HepG2 (cell line): ENCODE measurements around the gene ALCAM. TPM values are rescaled to one million over a fixed set of nuclear protein-coding genes. Genes with fewer than 3 reads are reported as not detected.

Experiments used
- ARNT2 ChIP-seq: sonication (generic); formaldehyde crosslinking; IDR thresholded peaks from 2 replicates; pipeline ENCODE4 v1.8.0; 2022; ENCODE audit warnings: mild to moderate bottlenecking, low read depth, missing genetic modification reagents, moderate library complexity
- KDM4B ChIP-seq: sonication (generic); formaldehyde crosslinking; IDR thresholded peaks from 2 replicates; pipeline ENCODE4 v1.4.0; 2020; ENCODE audit warnings: missing genetic modification reagents
- KLF6 ChIP-seq: IDR thresholded peaks from 2 replicates; pipeline ENCODE4 v1.8.0; 2016; ENCODE audit warnings: missing biosample characterization, missing genetic modification reagents
- MIER2 ChIP-seq: IDR thresholded peaks from 2 replicates; pipeline ENCODE4 v1.6.1; 2016; ENCODE audit warnings: missing biosample characterization, missing genetic modification reagents
- MXD4 ChIP-seq: IDR thresholded peaks from 2 replicates; pipeline ENCODE4 v1.6.1; 2016; ENCODE audit warnings: mild to moderate bottlenecking, missing biosample characterization, missing genetic modification reagents
- NRL ChIP-seq: sonication (generic); formaldehyde crosslinking; IDR thresholded peaks from 2 replicates; pipeline ENCODE4 v1.5.0; 2020; ENCODE audit warnings: missing genetic modification reagents, mild to moderate bottlenecking, moderate library complexity, borderline replicate concordance
- PHF8 ChIP-seq: sonication (generic); formaldehyde crosslinking; IDR thresholded peaks from 2 replicates; pipeline ENCODE4 v1.5.0; 2020; ENCODE audit warnings: missing genetic modification reagents
- POLR2AphosphoS2 ChIP-seq: IDR thresholded peaks from 2 replicates; pipeline ENCODE4 v1.6.1; 2011; ENCODE audit warnings: low read depth, low read length, improper control_type of control experiment
- SMARCE1 ChIP-seq: fragments of 450-650 bp; IDR thresholded peaks from 2 replicates; pipeline ENCODE4 v1.6.1; 2017; ENCODE audit warnings: borderline replicate concordance
- TBX2 ChIP-seq: sonication (generic); formaldehyde crosslinking; IDR thresholded peaks from 2 replicates; pipeline ENCODE4 v1.5.0; 2020; ENCODE audit warnings: missing genetic modification reagents, mild to moderate bottlenecking, borderline replicate concordance
- TP53 ChIP-seq: sonication (generic); formaldehyde crosslinking; conservative IDR thresholded peaks from 2 replicates; pipeline ENCODE4 v1.4.0; 2020; ENCODE audit warnings: missing genetic modification reagents
- U2AF2 ChIP-seq: fragments of 200-400 bp; formaldehyde crosslinking; IDR thresholded peaks from 2 replicates; pipeline ENCODE4 v1.6.1; 2017; ENCODE audit warnings: low read depth, mild to moderate bottlenecking, low read length
- ZNF136 ChIP-seq: sonication (generic); formaldehyde crosslinking; IDR thresholded peaks from 2 replicates; pipeline ENCODE4 v1.8.1; 2022; ENCODE audit warnings: low read depth, mild to moderate bottlenecking, moderate library complexity, missing genetic modification reagents
- ZNF17 ChIP-seq: sonication (generic); formaldehyde crosslinking; IDR thresholded peaks from 2 replicates; pipeline ENCODE4 v1.5.0; 2020; ENCODE audit warnings: mild to moderate bottlenecking, missing genetic modification reagents
- ZNF329 ChIP-seq: sonication (generic); formaldehyde crosslinking; IDR thresholded peaks from 2 replicates; pipeline ENCODE4 v1.9.0; 2021; ENCODE audit warnings: low read depth, mild to moderate bottlenecking, missing genetic modification reagents
- ZNF589 ChIP-seq: sonication (generic); formaldehyde crosslinking; conservative IDR thresholded peaks from 2 replicates; pipeline ENCODE4 v1.8.0; 2022; ENCODE audit warnings: mild to moderate bottlenecking, moderate library complexity, missing genetic modification reagents
- ZNF720 ChIP-seq: sonication (generic); formaldehyde crosslinking; IDR thresholded peaks from 2 replicates; pipeline ENCODE4 v1.4.0; 2020; ENCODE audit warnings: missing genetic modification reagents
- ZNF782 ChIP-seq: sonication (generic); formaldehyde crosslinking; IDR thresholded peaks from 2 replicates; pipeline ENCODE4 v1.4.0; 2020; ENCODE audit warnings: missing genetic modification reagents, mild to moderate bottlenecking, borderline replicate concordance
- polyA plus RNA-seq, 8 experiments: library from polyadenylated mRNA; depleted of rRNA in 3 of 8; stranded (reverse) in 7 of 8; unstranded in 1 of 8; fragments of >200 nt; fragmentation: Illumina TruSeq in 4 of 8; extraction: Trizol in 4 of 8; gene quantifications; 2 replicates each; pipeline versions ENCODE4 v1.2.1 to v1.2.3, GENCODE V29; 2011 to 2016; ENCODE audit warnings: low read depth in 4 of 8, missing spikeins in 1 of 8, mixed read lengths in 1 of 8; ENCODE audit not compliant: insufficient read depth in 1 of 8
- total RNA-seq, 5 experiments: library from RNA; depleted of rRNA; stranded (reverse); fragments of >200 nt; fragmentation: Illumina TruSeq; extraction: Trizol; gene quantifications; 2 replicates each; pipeline ENCODE4 v1.2.3, GENCODE V29; 2016; ENCODE audit warnings: low read depth in 1 of 5
- TF ChIP-seq, protein P1 (sequence below): sonication (generic); formaldehyde crosslinking; IDR thresholded peaks from 2 replicates; pipeline ENCODE4 v1.4.0; 2020; ENCODE audit warnings: mild to moderate bottlenecking, missing genetic modification reagents
- TF ChIP-seq, protein P2 (sequence below): IDR thresholded peaks from 2 replicates; pipeline ENCODE4 v1.6.1; 2016; ENCODE audit warnings: missing genetic modification reagents, missing compliant biosample characterization
- TF ChIP-seq, protein P3 (sequence below): sonication (generic); formaldehyde crosslinking; IDR thresholded peaks from 2 replicates; pipeline ENCODE4 v1.9.0; 2021; ENCODE audit warnings: missing genetic modification reagents, borderline replicate concordance
- TF ChIP-seq, protein P4 (sequence below): fragments of 450-650 bp; IDR thresholded peaks from 2 replicates; pipeline ENCODE4 v1.6.1; 2017
- TF ChIP-seq, protein P5 (sequence below): sonication (generic); formaldehyde crosslinking; conservative IDR thresholded peaks from 2 replicates; pipeline ENCODE4 v1.5.0; 2020; ENCODE audit warnings: missing genetic modification reagents

The ALCAM gene
- total and polyA plus RNA-seq, 2 of the 13 experiments (the other 11 are each of a cell fraction or from before 2014, with no cell fraction given), result 26.0 to 33.1 TPM

DNA sequence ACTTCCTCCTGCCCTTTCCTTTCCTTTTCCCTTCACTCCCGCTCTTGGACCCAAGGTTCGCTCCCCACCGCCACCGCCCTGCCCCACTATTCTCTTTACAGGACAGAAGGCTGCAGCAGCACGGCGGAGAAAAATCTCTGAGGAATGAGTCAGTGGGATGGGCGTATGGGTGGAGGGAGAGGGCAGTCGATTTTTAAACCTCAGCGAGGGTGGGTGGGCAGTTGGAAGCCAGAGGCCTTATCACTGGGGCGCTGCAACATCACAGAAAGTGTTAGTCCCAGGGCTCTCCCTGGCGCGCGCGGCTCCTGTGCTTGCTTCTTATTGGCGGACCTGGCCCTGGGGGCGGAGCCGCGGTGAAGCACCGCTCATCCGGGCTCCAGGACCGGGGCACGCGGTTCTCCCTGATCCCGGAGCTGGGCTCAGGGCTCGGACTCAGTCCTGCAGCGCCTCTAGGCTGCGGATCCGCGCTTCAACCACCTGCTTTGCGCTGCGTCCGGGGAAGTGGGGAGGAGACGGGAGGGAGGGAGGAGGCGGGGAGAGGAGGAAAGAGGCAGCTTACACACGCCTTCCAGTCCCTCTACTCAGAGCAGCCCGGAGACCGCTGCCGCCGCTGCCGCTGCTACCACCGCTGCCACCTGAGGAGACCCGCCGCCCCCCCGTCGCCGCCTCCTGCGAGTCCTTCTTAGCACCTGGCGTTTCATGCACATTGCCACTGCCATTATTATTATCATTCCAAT, at the start of gene ALCAM (continued):
- TF ChIP-seq, protein P1, sequence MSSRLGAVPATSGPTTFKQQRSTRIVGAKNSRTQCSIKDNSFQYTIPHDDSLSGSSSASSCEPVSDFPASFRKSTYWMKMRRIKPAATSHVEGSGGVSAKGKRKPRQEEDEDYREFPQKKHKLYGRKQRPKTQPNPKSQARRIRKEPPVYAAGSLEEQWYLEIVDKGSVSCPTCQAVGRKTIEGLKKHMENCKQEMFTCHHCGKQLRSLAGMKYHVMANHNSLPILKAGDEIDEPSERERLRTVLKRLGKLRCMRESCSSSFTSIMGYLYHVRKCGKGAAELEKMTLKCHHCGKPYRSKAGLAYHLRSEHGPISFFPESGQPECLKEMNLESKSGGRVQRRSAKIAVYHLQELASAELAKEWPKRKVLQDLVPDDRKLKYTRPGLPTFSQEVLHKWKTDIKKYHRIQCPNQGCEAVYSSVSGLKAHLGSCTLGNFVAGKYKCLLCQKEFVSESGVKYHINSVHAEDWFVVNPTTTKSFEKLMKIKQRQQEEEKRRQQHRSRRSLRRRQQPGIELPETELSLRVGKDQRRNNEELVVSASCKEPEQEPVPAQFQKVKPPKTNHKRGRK (CRISPR knock-in tag), result no peak
- TF ChIP-seq MIER2 (CRISPR knock-in tag) (no peak; the same call in 1 of the 2 replicates), TP53 (CRISPR knock-in tag) (no peak), SMARCE1 (no peak), NRL (CRISPR knock-in tag) (no peak; the same call in 1 of the 2 replicates), ARNT2 (CRISPR knock-in tag) (peak; percentile 93), ZNF720 (CRISPR knock-in tag) (no peak), PHF8 (peak; percentile 27; the same call in 1 of the 2 replicates), TBX2 (CRISPR knock-in tag) (peak; percentile 90), U2AF2 (no peak), ZNF589 (no peak; the same call in 1 of the 2 replicates), MXD4 (CRISPR knock-in tag) (peak; percentile 66), ZNF782 (CRISPR knock-in tag) (0 out of 2 replicates have a peak, but pooled peaks have one; percentile 71), POLR2AphosphoS2 (no peak), ZNF136 (CRISPR knock-in tag) (0 out of 2 replicates have a peak, but pooled peaks have one; percentile 60), ZNF17 (CRISPR knock-in tag) (no peak), KDM4B (CRISPR knock-in tag) (no peak), KLF6 (CRISPR knock-in tag) (peak; percentile 37; the same call in 1 of the 2 replicates), ZNF329 (peak; percentile 65; the same call in 1 of the 2 replicates)
- TF ChIP-seq, protein P2, sequence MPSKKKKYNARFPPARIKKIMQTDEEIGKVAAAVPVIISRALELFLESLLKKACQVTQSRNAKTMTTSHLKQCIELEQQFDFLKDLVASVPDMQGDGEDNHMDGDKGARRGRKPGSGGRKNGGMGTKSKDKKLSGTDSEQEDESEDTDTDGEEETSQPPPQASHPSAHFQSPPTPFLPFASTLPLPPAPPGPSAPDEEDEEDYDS (CRISPR knock-in tag), result peak; percentile 23; the same call in 1 of the 2 replicates
- TF ChIP-seq, protein P3, sequence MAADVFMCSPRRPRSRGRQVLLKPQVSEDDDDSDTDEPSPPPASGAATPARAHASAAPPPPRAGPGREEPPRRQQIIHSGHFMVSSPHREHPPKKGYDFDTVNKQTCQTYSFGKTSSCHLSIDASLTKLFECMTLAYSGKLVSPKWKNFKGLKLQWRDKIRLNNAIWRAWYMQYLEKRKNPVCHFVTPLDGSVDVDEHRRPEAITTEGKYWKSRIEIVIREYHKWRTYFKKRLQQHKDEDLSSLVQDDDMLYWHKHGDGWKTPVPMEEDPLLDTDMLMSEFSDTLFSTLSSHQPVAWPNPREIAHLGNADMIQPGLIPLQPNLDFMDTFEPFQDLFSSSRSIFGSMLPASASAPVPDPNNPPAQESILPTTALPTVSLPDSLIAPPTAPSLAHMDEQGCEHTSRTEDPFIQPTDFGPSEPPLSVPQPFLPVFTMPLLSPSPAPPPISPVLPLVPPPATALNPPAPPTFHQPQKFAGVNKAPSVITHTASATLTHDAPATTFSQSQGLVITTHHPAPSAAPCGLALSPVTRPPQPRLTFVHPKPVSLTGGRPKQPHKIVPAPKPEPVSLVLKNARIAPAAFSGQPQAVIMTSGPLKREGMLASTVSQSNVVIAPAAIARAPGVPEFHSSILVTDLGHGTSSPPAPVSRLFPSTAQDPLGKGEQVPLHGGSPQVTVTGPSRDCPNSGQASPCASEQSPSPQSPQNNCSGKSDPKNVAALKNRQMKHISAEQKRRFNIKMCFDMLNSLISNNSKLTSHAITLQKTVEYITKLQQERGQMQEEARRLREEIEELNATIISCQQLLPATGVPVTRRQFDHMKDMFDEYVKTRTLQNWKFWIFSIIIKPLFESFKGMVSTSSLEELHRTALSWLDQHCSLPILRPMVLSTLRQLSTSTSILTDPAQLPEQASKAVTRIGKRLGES (CRISPR knock-in tag), result no peak; the same call in 1 of the 2 replicates
- TF ChIP-seq, protein P4, sequence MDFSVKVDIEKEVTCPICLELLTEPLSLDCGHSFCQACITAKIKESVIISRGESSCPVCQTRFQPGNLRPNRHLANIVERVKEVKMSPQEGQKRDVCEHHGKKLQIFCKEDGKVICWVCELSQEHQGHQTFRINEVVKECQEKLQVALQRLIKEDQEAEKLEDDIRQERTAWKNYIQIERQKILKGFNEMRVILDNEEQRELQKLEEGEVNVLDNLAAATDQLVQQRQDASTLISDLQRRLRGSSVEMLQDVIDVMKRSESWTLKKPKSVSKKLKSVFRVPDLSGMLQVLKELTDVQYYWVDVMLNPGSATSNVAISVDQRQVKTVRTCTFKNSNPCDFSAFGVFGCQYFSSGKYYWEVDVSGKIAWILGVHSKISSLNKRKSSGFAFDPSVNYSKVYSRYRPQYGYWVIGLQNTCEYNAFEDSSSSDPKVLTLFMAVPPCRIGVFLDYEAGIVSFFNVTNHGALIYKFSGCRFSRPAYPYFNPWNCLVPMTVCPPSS, result no peak
- TF ChIP-seq, protein P5, sequence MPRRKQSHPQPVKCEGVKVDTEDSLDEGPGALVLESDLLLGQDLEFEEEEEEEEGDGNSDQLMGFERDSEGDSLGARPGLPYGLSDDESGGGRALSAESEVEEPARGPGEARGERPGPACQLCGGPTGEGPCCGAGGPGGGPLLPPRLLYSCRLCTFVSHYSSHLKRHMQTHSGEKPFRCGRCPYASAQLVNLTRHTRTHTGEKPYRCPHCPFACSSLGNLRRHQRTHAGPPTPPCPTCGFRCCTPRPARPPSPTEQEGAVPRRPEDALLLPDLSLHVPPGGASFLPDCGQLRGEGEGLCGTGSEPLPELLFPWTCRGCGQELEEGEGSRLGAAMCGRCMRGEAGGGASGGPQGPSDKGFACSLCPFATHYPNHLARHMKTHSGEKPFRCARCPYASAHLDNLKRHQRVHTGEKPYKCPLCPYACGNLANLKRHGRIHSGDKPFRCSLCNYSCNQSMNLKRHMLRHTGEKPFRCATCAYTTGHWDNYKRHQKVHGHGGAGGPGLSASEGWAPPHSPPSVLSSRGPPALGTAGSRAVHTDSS (CRISPR knock-in tag), result no peak
